ENCODE data around the gene DCTPP1. TPM values are rescaled to one million over a fixed set of nuclear protein-coding genes. Genes with fewer than 3 reads are reported as not detected.

The DCTPP1 gene
- total and polyA plus RNA-seq, 9 of the 15 experiments (the other 6 are each of a cell fraction or from before 2014, with no cell fraction given), result 45.0 to 132 (median 80.6) TPM

GRCh38 chr16:30395155-30395991 lies 34.5 kb downstream of the DCTPP1 start, which contains the start of gene ZNF48 (continued):
- TF ChIP-seq ZBTB9 (CRISPR knock-in tag; IDR thresholded peaks at IDR 0.05), result peak; percentile 55; the same call in 1 of the 2 replicates
- peak; percentile 97 for TF ChIP-seq ZBTB7A (IDR thresholded peaks at IDR 0.05; ENCODE audit: borderline replicate concordance, control insufficient read depth, low read depth, low read length)
- peak; percentile 58; the same call in 1 of the 2 replicates for TF ChIP-seq GABPB1 (CRISPR knock-in tag; IDR thresholded peaks at IDR 0.05)
- peak; percentile 68 for TF ChIP-seq BHLHE40 (IDR thresholded peaks at IDR 0.05; ENCODE audit: low read length)
- peak; percentile 12 to 55 (median 38); a peak in 3 of 6 replicates for TF ChIP-seq CTCF (IDR thresholded peaks at IDR 0.05 in 2 of 3, conservative IDR thresholded peaks at IDR 0.05 in 1 of 3; ENCODE audit: insufficient read depth in 2 of 3, low read depth in 1 of 3, low read length in 3 of 3)
- peak; percentile 67; the same call in 1 of the 2 replicates for TF ChIP-seq CREM (IDR thresholded peaks at IDR 0.05; ENCODE audit: low read depth)
- no peak for TF ChIP-seq ATF1 (CRISPR knock-in tag; IDR thresholded peaks at IDR 0.05)
- TF ChIP-seq ATF1 (tag; IDR thresholded peaks at IDR 0.05), result peak; percentile 48
- peak in 1 of 2 experiments; percentile 55; a peak in 1 of 4 replicates for TF ChIP-seq TBL1XR1 (IDR thresholded peaks at IDR 0.05; ENCODE audit: low read length in 2 of 2)
- no peak for TF ChIP-seq ASH1L (IDR thresholded peaks at IDR 0.05; ENCODE audit: borderline replicate concordance, low read depth, partially characterized antibody)
- TF ChIP-seq ZFX (CRISPR knock-in tag; IDR thresholded peaks at IDR 0.05), result peak; percentile 88
- peak; percentile 95 for TF ChIP-seq CXXC5 (CRISPR knock-in tag; IDR thresholded peaks at IDR 0.05)
- peak; percentile 76 for TF ChIP-seq ARID4B (CRISPR knock-in tag; IDR thresholded peaks at IDR 0.05)
- TF ChIP-seq ELF2 (CRISPR knock-in tag; IDR thresholded peaks at IDR 0.05), result peak; percentile 96
- TF ChIP-seq POLR2B (IDR thresholded peaks at IDR 0.05; ENCODE audit: low read depth, partially characterized antibody), result peak; percentile 15
- TF ChIP-seq MXD1 (CRISPR knock-in tag; IDR thresholded peaks at IDR 0.05; ENCODE audit: borderline replicate concordance, poor library complexity, severe bottlenecking), result peak; percentile 54
- TF ChIP-seq TAF1 (IDR thresholded peaks at IDR 0.05; ENCODE audit: control insufficient read depth, extremely low read depth, insufficient read depth, low read length, severe bottlenecking), result peak; percentile 55
- TF ChIP-seq SRSF9 (IDR thresholded peaks at IDR 0.05; ENCODE audit: borderline replicate concordance, low read depth, low read length), result no peak
- peak; percentile 91 for TF ChIP-seq ELF1 (tag; IDR thresholded peaks at IDR 0.05)

All from K562 (cell line).